Common myeloid progenitor, CD34-positive (primary cell): ENCODE data around the gene VWA2.
A peak's percentile ranks its signal among the peaks of the same experiment; 100 is the strongest.

Experiments used
- CTCF ChIA-PET: fragments of 350-600 bp; sonication (Branson Sonifier 250); formaldehyde crosslinking; loops from one replicate; lab custom pipeline; 2021; ENCODE audit warnings: antibody characterized with exemption; lab: Charles Lee
- POLR2A ChIA-PET: fragments of 350-600 bp; sonication (Branson Sonifier 250); formaldehyde crosslinking; loops from one replicate; lab custom pipeline; 2021; ENCODE audit warnings: antibody characterized with exemption; lab: Charles Lee
- DNase-seq, 3 donors: peaks; one replicate each; pipeline versions ENCODE4 v3.0.0 to v3.0.0-alpha.2; 2013
- H3K27ac ChIP-seq, 2 experiments: 1 replicate in 1 of 2; 2 replicates in 1 of 2; pipeline ENCODE4 v1.7.0; 2013; ENCODE audit warnings: inconsistent platforms in 2 of 2, low read length in 2 of 2, mild to moderate bottlenecking in 2 of 2, low read depth in 1 of 2, moderate library complexity in 1 of 2; ENCODE audit not compliant: severe bottlenecking in 2 of 2, insufficient read depth in 1 of 2, poor library complexity in 1 of 2
- H3K27me3 ChIP-seq, 5 experiments: replicated peaks in 2 of 5; 1 replicate in 3 of 5; 2 replicates in 2 of 5; pipeline versions ENCODE4 v1.6.1 to v1.7.0; 2013; ENCODE audit warnings: low read length in 4 of 5, mild to moderate bottlenecking in 2 of 5, moderate library complexity in 2 of 5, inconsistent platforms in 1 of 5; ENCODE audit not compliant: insufficient read depth in 5 of 5, control insufficient read depth in 4 of 5
- H3K36me3 ChIP-seq, 4 experiments: 1 replicate in 2 of 4; 2 replicates in 2 of 4; pipeline versions ENCODE4 v1.6.1 to v1.7.0; 2013; ENCODE audit warnings: low read length in 3 of 4, control low read depth in 1 of 4, mild to moderate bottlenecking in 1 of 4; ENCODE audit not compliant: control insufficient read depth in 4 of 4, insufficient read depth in 4 of 4
- H3K4me1 ChIP-seq, 4 experiments: 1 replicate in 3 of 4; 2 replicates in 1 of 4; pipeline versions ENCODE4 v1.6.1 to v1.7.1; 2013; ENCODE audit warnings: low read length in 3 of 4, mild to moderate bottlenecking in 3 of 4, control low read depth in 1 of 4, inconsistent platforms in 1 of 4, moderate library complexity in 1 of 4; ENCODE audit not compliant: control insufficient read depth in 4 of 4, insufficient read depth in 4 of 4; ENCODE audit errors: control extremely low read depth in 1 of 4
- H3K4me3 ChIP-seq, 7 experiments: 1 replicate in 4 of 7; 2 replicates in 3 of 7; pipeline versions ENCODE4 v1.5.1 to v1.7.0; 2013; ENCODE audit warnings: mild to moderate bottlenecking in 7 of 7, low read length in 6 of 7, moderate library complexity in 6 of 7, inconsistent platforms in 2 of 7, low read depth in 2 of 7, control low read depth in 1 of 7; ENCODE audit not compliant: insufficient read depth in 4 of 7, control insufficient read depth in 1 of 7; ENCODE audit errors: extremely low read depth in 1 of 7
- H3K9me3 ChIP-seq, 5 experiments: 1 replicate in 4 of 5; 2 replicates in 1 of 5; pipeline versions ENCODE4 v1.6.1 to v1.7.1; 2013; ENCODE audit warnings: low read length in 4 of 5, mild to moderate bottlenecking in 2 of 5, inconsistent platforms in 1 of 5, low read depth in 1 of 5, moderate library complexity in 1 of 5; ENCODE audit not compliant: control insufficient read depth in 4 of 5, insufficient read depth in 2 of 5; ENCODE audit errors: control extremely low read depth in 1 of 5
- WGBS: methylation state at CpG from one replicate; pipeline ENCODE4 v1.1.5; 2013; ENCODE audit not compliant: insufficient coverage; 5-methylcytosine and 5-hydroxymethylcytosine counted together

The VWA2 gene

GRCh38 chr10:114305521-114305925 lies 66.5 kb downstream of the VWA2 start:
- WGBS = 97% methylated on average over 12 of the region's 18 CpGs
- ChIA-PET CTCF (interaction anchor here (3.2 to 3.3 kb wide), 2 partner anchors 13 to 124 kb away, joined by 12 to 24 read pairs; no protein-coding TSS in a partner anchor), POLR2A (no interaction called here)
- Histone ChIP-seq H3K9me3 (no peaks in the 10 kb centered on the region), H3K36me3 (peaks cover 0 to 7% (median 3%) of the 10 kb centered on the region in 4 experiments), H3K27ac (no peak overlapping the region), H3K27me3 (peaks cover 0 to 3% (median 0%) of the 10 kb centered on the region in 5 experiments), H3K4me1 (peaks cover 5 to 13% (median 10%) of the 10 kb centered on the region in 4 experiments), H3K4me3 (peak overlapping the region in 3 of 7 experiments; percentile 75 to 84 (median 79))
- no peak for DNase-seq

- CTCF ChIA-PET = interaction anchor here (0.8 to 1.4 kb wide), 4 partner anchors 129 to 164 kb away, joined by 3 to 4 read pairs (median 3); no protein-coding TSS in a partner anchor
- Histone ChIP-seq H3K9me3 (no peaks in the 10 kb centered on the region), H3K4me3 (no peak overlapping the region), H3K36me3 (peaks cover 0 to under 1% (median 0%) of the 10 kb centered on the region in 4 experiments), H3K27me3 (peaks cover 0 to 3% (median 0%) of the 10 kb centered on the region in 5 experiments), H3K4me1 (peaks cover 5 to 13% (median 10%) of the 10 kb centered on the region in 4 experiments), H3K27ac (no peak overlapping the region)
- DNase-seq = no peak
- POLR2A ChIA-PET = no interaction called here
- 98% methylated on average over 4 of the region's 19 CpGs for WGBS
Measured at GRCh38 chr10:114306116-114306973, 67.3 kb downstream of the VWA2 start.

- Histone ChIP-seq H3K27ac (no peak overlapping the region), H3K27me3 (peaks cover 0 to 3% (median 0%) of the 10 kb centered on the region in 5 experiments), H3K9me3 (no peaks in the 10 kb centered on the region), H3K4me1 (peaks cover 5 to 13% (median 10%) of the 10 kb centered on the region in 4 experiments), H3K36me3 (no peaks in the 10 kb centered on the region), H3K4me3 (no peak overlapping the region)
- WGBS = 100% methylated on average over 7 of the region's 10 CpGs
- no peak for DNase-seq
- CTCF ChIA-PET = interaction anchor here (1.1 to 1.4 kb wide), 3 partner anchors 130 to 162 kb away, joined by 3 to 4 read pairs (median 3); no protein-coding TSS in a partner anchor
- POLR2A ChIA-PET = interaction anchor here (1.0 kb wide), 1 partner anchor 9 kb away, joined by 3 read pairs; no protein-coding TSS in a partner anchor
Measured at GRCh38 chr10:114307731-114308130, 68.7 kb downstream of the VWA2 start.

- 98% methylated on average over 8 of the region's 9 CpGs for WGBS
- Histone ChIP-seq H3K36me3 (no peaks in the 10 kb centered on the region), H3K27ac (no peak overlapping the region), H3K9me3 (peaks cover 0 to 3% (median 0%) of the 10 kb centered on the region in 5 experiments), H3K27me3 (peaks cover 0 to 3% (median 0%) of the 10 kb centered on the region in 5 experiments), H3K4me3 (no peak overlapping the region), H3K4me1 (peaks cover 5 to 13% (median 10%) of the 10 kb centered on the region in 4 experiments)
- no peak for DNase-seq
- POLR2A ChIA-PET = interaction anchor here (1.0 kb wide), 1 partner anchor 8 kb away, joined by 3 read pairs; no protein-coding TSS in a partner anchor
- CTCF ChIA-PET = interaction anchor here (1.5 kb wide), 1 partner anchor 129 kb away, joined by 4 read pairs; no protein-coding TSS in a partner anchor
Measured at GRCh38 chr10:114308531-114309363, 69.7 kb downstream of the VWA2 start.

GRCh38 chr10:114309364-114309651 lies 70.3 kb downstream of the VWA2 start:
- ChIA-PET CTCF (interaction anchor here (1.1 to 1.5 kb wide), 2 partner anchors 129 to 146 kb away, joined by 3 to 4 read pairs; no protein-coding TSS in a partner anchor), POLR2A (no interaction called here)
- Histone ChIP-seq H3K36me3 (no peaks in the 10 kb centered on the region), H3K4me1 (peaks cover 2 to 10% (median 6%) of the 10 kb centered on the region in 4 experiments), H3K4me3 (no peak overlapping the region), H3K27me3 (peaks cover 0 to 3% (median 0%) of the 10 kb centered on the region in 5 experiments), H3K27ac (no peak overlapping the region), H3K9me3 (peaks cover 0 to 3% (median 0%) of the 10 kb centered on the region in 5 experiments)
- 97% methylated on average over 3 of the region's 3 CpGs for WGBS
- no peak for DNase-seq

GRCh38 chr10:114310346-114310745 lies 71.3 kb downstream of the VWA2 start:
- DNase-seq = no peak
- Histone ChIP-seq H3K9me3 (peaks cover 0 to 3% (median 0%) of the 10 kb centered on the region in 5 experiments), H3K27ac (no peak overlapping the region), H3K27me3 (peaks cover 0 to 3% (median 0%) of the 10 kb centered on the region in 5 experiments), H3K4me1 (peaks cover 0 to under 1% (median under 1%) of the 10 kb centered on the region in 4 experiments), H3K4me3 (no peak overlapping the region), H3K36me3 (no peaks in the 10 kb centered on the region)
- ChIA-PET POLR2A (interaction anchor here (0.6 kb wide), 1 partner anchor 63 kb away, joined by 4 read pairs; no protein-coding TSS in a partner anchor), CTCF (interaction anchor here (1.1 kb wide), 1 partner anchor 145 kb away, joined by 3 read pairs; no protein-coding TSS in a partner anchor)
- 98% methylated on average over 10 of the region's 10 CpGs for WGBS
